Calu3 (cell line): ENCODE data around the gene FANCL. TPM values are rescaled to one million over a fixed set of nuclear protein-coding genes. Genes with fewer than 3 reads are reported as not detected.
"Not testable (repeated sequence)": the region's sequence is repeated elsewhere in the genome, so short reads cannot be mapped to it uniquely, and the experiment has no call there.

Experiments used
- BruUV-seq: library from RNA; stranded (reverse); fragments of 400-500 nt; replicated peaks from 2 replicates; lab custom pipeline; 2021; lab: Mats Ljungman, UMichigan
- CTCF ChIA-PET: fragments of 300-600 bp; sonication (Branson Sonifier 250); formaldehyde crosslinking; loops from one replicate; lab custom pipeline; 2022; ENCODE audit warnings: antibody characterized with exemption; lab: Charles Lee
- DNase-seq: peaks from one replicate; pipeline ENCODE4 v3.0.0; 2022
- H3K27ac Mint-ChIP-seq: one replicate; pipeline ENCODE4 v1.8.0; 2022; ENCODE audit warnings: mixed read lengths; ENCODE audit not compliant: unreplicated experiment
- H3K27me3 Mint-ChIP-seq: one replicate; pipeline ENCODE4 v1.8.0; 2022; ENCODE audit warnings: mixed read lengths; ENCODE audit not compliant: unreplicated experiment
- H3K36me3 Mint-ChIP-seq: one replicate; pipeline ENCODE4 v1.8.0; 2022; ENCODE audit warnings: mild to moderate bottlenecking, moderate library complexity, mixed read lengths; ENCODE audit not compliant: insufficient read depth, unreplicated experiment
- H3K4me1 Mint-ChIP-seq: one replicate; pipeline ENCODE4 v1.8.0; 2022; ENCODE audit warnings: mild to moderate bottlenecking, low read depth, mixed read lengths; ENCODE audit not compliant: unreplicated experiment
- H3K4me3 Mint-ChIP-seq: one replicate; pipeline ENCODE4 v1.8.0; 2022; ENCODE audit warnings: mild to moderate bottlenecking, low read depth, moderate library complexity, mixed read lengths; ENCODE audit not compliant: unreplicated experiment
- H3K9me3 Mint-ChIP-seq: one replicate; pipeline ENCODE4 v1.8.0; 2022; ENCODE audit warnings: low read depth, mixed read lengths; ENCODE audit not compliant: unreplicated experiment
- CTCF ChIP-seq: fragments of 200-600 bp; IDR thresholded peaks from one replicate; pipeline ENCODE4 v1.8.0; 2022; ENCODE audit warnings: antibody characterized with exemption; ENCODE audit not compliant: unreplicated experiment
- intact Hi-C: fragments of 100-400 bp; cut with micrococcal nuclease; formaldehyde crosslinking; loops from one replicate; pipeline ENCODE4 v1.10.0; 2022; ENCODE audit not compliant: unreplicated experiment
- total RNA-seq: library from RNA; stranded (reverse); gene quantifications from 2 replicates; pipeline ENCODE4 v1.2.3, GENCODE V29; 2022

Gene FANCL
- total RNA-seq, 1 experiment from 2014 or later: 40.5 TPM

GRCh38 chr2:58194458-58194857 lies 46.7 kb downstream of the FANCL start:
- no peak for DNase-seq
- H3K27ac Mint-ChIP-seq: no peak overlapping the region
- BruUV-seq: no TSS peak
- CTCF ChIA-PET: no interaction called here
- H3K36me3 Mint-ChIP-seq: peaks cover 5% of the 10 kb centered on the region
- H3K9me3 Mint-ChIP-seq: no peaks in the 10 kb centered on the region
- intact Hi-C loops: no loop called here
- H3K4me1 Mint-ChIP-seq: no peaks in the 10 kb centered on the region
- TF ChIP-seq CTCF: no peak
- no peak overlapping the region for H3K4me3 Mint-ChIP-seq
- H3K27me3 Mint-ChIP-seq: no peaks in the 10 kb centered on the region

- intact Hi-C loops, H3K36me3 Mint-ChIP-seq, CTCF ChIA-PET, DNase-seq, H3K27ac Mint-ChIP-seq, H3K27me3 Mint-ChIP-seq, H3K9me3 Mint-ChIP-seq, H3K4me3 Mint-ChIP-seq, BruUV-seq, H3K4me1 Mint-ChIP-seq: not testable (repeated sequence)
These were observed 54.1 kb downstream of the FANCL start for GRCh38 chr2:58187022-58187421.

GRCh38 chr2:58186501-58186900 lies 54.6 kb downstream of the FANCL start:
- BruUV-seq: no TSS peak
- H3K9me3 Mint-ChIP-seq: no peaks in the 10 kb centered on the region
- no peak for TF ChIP-seq CTCF
- peaks cover 9% of the 10 kb centered on the region for H3K36me3 Mint-ChIP-seq
- no peak overlapping the region for H3K4me3 Mint-ChIP-seq
- H3K27ac Mint-ChIP-seq: no peak overlapping the region
- H3K27me3 Mint-ChIP-seq: no peaks in the 10 kb centered on the region
- CTCF ChIA-PET: no interaction called here
- DNase-seq: no peak
- intact Hi-C loops: no loop called here
- no peaks in the 10 kb centered on the region for H3K4me1 Mint-ChIP-seq

- CTCF ChIA-PET: no interaction called here
- H3K9me3 Mint-ChIP-seq: no peaks in the 10 kb centered on the region
- no peak for DNase-seq
- intact Hi-C loops: no loop called here
- no peak overlapping the region for H3K27ac Mint-ChIP-seq
- H3K36me3 Mint-ChIP-seq: peaks cover 9% of the 10 kb centered on the region
- H3K27me3 Mint-ChIP-seq: no peaks in the 10 kb centered on the region
- no peak overlapping the region for H3K4me3 Mint-ChIP-seq
- H3K4me1 Mint-ChIP-seq: no peaks in the 10 kb centered on the region
- no peak for TF ChIP-seq CTCF
- no TSS peak for BruUV-seq
These were observed 58.6 kb downstream of the FANCL start for GRCh38 chr2:58182527-58182926.

GRCh38 chr2:58180635-58181034 lies 60.5 kb downstream of the FANCL start:
- no peaks in the 10 kb centered on the region for H3K36me3 Mint-ChIP-seq
- TF ChIP-seq CTCF: no peak
- no peak overlapping the region for H3K4me3 Mint-ChIP-seq
- intact Hi-C loops: no loop called here
- CTCF ChIA-PET: no interaction called here
- no peak overlapping the region for H3K27ac Mint-ChIP-seq
- no peaks in the 10 kb centered on the region for H3K27me3 Mint-ChIP-seq
- no peaks in the 10 kb centered on the region for H3K4me1 Mint-ChIP-seq
- BruUV-seq: no TSS peak
- no peak for DNase-seq
- no peaks in the 10 kb centered on the region for H3K9me3 Mint-ChIP-seq

GRCh38 chr2:58180175-58180574 lies 61.0 kb downstream of the FANCL start:
- H3K4me3 Mint-ChIP-seq, H3K27ac Mint-ChIP-seq, H3K9me3 Mint-ChIP-seq, H3K27me3 Mint-ChIP-seq, BruUV-seq, intact Hi-C loops, H3K36me3 Mint-ChIP-seq, DNase-seq, H3K4me1 Mint-ChIP-seq, CTCF ChIA-PET: not testable (repeated sequence)

- H3K36me3 Mint-ChIP-seq, BruUV-seq, H3K9me3 Mint-ChIP-seq, H3K4me1 Mint-ChIP-seq, H3K27me3 Mint-ChIP-seq, CTCF ChIA-PET, DNase-seq, H3K4me3 Mint-ChIP-seq, H3K27ac Mint-ChIP-seq, intact Hi-C loops: not testable (repeated sequence)
These were observed 63.9 kb downstream of the FANCL start for GRCh38 chr2:58177187-58177586.
